ENCODE results near the gene POFUT1.
"Not testable (repeated sequence)": the region's sequence is repeated elsewhere in the genome, so short reads cannot be mapped to it uniquely, and the experiment has no call there.

POFUT1 gene

DNA sequence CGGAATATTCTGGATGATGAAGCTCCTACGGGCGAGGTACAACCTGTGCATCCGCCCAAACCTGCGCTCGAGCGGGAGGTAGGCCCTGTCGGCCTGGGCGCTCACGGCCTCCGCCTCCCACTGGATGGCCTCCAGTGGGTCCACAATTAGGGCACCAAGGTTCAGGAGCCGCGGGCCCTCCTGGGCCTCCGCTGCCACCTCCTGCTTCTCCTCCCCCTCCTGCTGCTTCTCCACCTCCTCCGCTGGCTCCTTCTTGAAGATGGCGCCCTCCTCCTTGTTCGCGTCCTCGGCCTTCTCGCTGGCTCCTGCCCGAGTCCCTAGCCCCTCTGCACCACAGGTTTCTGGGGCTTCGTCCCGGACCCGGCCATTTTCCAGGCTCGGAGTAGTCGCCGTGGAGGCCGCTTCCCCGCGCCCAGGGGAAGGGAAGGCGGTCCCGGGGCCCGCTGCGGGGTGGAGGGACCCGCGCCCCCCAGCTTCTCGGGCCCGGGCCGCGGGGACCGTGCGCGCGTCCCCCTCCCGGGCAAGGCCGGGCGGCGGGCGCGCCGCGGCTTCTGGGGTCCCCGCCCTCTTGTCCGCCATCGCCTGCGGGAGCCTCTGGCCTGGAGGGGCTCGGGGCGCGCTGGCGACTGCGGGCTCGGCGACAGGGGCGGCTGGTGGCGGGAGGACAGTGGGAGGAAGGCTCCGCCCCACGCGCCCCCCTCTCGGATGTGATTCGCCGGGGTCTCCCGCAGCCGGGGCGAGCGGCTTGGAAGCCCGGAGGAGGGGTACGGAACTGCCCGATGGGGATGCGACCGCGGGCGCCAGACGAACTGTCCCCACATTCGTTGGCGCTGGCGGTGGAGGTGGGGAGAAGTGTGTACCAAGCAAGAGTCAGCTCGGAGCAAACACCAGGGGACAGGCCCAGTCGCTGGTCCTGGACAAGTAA, 17.7 kb upstream of the POFUT1 start:
- peak; percentile 59 for DNase-seq

DNA sequence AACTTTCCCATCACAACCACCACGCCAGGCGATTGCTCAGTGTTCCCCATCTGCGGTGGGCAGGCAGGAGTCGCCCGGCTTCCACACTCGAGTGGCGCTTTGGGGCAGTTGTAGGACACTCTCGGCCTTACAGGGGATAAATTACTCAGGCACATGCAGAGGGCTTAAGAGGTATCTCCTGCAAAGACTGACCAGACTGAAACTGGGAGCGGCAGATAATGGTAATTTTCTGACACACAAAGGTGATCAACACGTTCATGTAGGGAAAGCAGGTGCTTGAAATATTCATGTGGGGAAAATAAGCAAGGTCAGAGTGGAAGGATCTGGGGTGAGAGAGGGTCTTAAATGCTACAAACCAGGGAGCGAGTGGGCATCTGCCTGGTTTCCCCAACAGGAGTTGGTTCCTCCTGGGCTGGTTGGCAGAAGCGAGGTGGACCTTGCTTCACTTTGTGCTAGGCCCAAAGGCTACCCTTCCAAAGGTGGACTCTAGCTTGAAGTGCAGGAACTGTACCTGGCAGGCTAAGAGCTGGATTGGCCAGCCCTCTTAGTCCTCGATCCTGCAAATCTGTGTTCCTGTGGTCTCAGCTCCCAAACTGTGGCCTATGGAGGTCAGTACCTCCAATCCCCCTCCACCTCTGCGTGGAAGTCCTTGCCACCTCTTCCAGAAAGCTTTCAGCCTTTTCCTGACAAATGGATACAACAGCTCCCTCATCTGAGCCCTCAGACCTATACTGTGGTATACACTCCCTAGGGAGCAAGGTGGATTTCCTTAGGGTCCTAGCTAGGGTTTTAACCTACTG, 16.9 kb upstream of the POFUT1 start:
- DNase-seq = peak; percentile 11

DNA sequence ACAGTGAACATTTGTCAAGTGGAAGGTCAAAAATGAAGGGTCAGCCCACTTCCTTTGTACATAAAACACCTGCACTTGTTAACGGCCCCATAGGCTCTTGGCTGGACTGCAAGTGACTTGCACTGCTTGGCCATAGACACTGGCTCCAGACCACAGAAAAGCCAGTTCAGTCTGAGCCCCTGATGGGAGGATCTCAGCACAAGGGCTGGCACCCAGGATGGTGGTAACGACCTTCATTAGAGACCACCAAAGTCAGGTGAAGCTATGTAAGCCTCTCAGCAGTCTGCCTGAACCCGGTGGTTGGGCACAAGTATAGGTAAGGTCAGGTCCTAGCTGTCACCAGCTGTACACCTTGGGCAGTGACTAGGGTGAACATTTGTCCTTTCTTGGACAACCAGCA, 16.3 kb upstream of the POFUT1 start:
- no peak for DNase-seq

DNA sequence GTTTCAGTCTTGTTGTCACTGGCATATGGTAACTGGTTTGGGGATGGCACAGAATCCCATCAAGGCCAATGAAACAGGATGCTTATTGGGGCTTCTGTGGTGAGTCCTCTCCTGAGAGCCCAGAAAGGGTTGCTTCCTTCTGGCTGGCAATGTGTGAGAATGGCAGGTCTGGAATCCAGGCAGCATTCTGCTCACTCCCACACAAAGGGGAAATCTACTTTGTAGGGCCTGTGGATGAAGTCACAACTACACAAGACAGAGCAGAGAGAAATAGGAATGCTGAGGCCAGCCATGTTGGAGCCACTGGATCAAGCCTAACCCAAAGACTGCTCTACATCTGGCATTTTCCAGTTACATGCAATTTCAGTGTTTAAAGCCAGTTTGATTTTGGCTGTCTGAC, 15.8 kb upstream of the POFUT1 start:
- no peak for DNase-seq

DNA sequence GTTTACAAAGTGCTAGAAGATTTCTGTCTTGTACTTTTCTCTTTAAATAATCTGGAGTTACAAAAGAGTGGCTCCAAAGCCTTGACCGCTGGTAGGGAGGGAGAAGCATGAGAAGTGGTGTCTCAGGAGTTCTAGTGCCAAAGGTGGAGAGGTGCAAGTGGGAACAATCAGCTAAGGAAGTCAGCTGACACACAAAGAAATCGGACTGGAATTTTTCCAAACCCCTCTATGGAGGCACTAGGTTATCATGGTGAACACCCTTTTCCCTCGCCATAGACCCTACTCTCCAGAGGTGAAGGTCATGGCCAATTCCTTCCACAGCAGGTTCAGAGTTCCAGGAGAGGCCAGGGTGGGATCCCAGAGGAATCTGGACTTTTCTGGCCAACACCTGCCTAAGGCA, 15.0 kb upstream of the POFUT1 start:
- no peak for DNase-seq

DNA sequence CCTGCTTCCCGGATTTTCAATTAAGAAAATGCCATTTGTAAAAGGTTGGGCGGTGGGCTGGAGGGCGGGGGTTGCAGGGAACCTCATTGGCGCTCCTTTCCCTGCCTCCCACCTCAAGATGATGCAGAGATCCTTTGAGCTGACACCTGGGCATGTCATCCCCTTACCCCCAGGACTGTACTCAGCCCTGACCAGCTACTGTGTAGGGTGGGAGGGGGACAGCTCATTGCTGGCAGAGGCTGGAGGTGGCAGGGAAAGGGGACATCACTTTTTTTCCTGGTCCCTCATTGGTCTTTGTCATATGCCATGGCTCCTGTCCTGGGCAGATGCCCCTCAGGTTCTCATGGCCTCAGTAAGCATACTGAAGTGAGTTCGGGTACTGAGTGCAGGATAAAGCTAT, 14.3 kb upstream of the POFUT1 start:
- not testable (repeated sequence) for DNase-seq

DNA sequence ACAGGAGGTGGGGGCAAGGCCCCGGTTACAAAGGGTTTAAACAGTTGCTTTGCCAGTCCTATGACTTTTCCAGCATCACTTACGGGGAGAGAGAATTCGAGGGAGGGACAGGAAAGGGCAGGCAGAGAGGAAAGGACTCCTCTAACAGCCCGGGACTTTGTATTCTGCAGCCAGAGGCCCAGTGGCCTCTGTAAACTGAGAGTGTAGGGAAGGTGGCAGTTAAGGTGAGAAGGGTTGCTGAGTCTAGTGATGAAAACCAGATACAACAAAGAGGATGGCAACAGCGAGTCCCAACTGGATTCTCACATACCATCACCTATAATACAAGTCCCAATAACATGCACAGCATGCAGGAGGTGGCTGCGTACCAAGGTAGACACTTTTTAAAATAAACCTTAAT, 13.7 kb upstream of the POFUT1 start:
- no peak for DNase-seq

DNA sequence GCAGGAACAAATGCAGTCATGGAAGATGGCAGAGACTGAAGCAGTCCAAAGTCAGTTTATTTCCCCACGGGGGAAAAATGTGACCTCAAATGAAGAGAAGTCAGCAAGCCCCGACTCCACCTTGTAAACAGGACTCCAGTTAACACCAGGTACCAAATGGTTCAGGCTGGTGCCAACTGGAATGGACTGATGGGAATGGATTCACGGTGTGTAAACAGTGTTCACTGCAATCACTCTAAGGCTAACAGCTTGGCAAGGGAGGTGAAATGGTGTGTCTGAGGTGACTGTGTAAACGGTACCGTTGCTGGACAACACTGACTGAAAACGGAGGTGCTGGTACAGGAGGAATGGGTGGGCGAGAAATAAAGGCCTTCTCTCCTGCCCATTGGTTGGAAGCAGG, 12.1 kb upstream of the POFUT1 start:
- no peak for DNase-seq

DNA sequence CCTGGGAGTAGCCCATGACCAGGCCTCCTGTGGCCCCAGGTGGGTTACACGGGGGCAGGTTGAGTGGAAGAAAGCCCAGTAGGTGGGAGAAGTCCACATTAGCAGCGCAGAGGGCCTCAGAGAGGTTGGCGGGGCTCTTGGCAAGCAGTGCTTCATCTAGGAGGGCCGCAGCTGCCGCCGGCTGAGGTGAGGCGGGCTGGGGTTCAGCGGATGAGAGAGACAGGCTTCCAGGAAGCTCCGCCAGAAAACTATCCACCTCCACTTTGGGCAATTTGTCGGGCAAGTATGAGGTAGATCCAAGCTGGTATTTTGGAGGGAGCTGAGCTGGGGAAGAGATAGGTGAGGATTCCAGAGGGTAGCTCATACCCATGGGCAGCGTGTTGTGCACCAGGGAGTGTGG, 11.1 kb upstream of the POFUT1 start:
- DNase-seq = not testable (repeated sequence)

DNA sequence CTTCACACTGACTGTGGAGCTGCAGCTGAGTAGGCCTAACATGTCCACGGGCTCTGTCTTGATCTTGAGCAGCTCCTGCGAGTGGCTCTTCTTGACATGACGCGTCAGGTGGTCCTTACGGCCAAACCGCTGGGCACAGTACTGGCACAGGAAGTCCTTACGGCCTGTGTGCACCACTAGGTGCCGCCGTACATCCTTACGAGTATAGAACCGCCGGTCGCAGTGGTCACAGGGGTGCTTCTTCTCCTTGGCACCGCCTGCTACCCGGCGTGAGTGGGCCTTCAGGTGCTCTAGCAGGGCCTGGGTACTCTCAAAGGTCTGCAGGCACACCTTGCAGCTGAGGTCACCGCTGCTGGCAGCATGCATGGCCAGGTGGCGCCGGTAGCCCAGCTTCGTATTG, 10.5 kb upstream of the POFUT1 start:
- not testable (repeated sequence) for DNase-seq

DNA sequence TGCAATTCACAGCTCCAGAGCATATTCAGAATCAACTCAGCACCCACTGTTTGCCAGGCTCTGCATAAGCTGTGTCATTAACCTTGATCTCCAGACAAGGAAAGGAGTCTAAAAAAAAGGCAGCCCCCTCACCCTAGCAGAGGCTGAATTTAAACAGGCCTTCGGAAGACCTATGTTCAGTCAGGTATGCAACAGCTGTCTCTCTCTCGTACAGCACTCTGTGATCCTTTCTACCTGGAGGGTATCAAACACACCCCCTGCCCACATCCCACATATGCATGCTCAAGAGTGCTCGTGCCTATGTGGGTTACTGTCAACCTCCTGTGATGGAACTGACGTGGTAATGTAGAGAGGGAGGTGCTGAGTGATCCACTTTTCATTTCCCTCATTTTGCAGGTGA, 8.7 kb upstream of the POFUT1 start:
- DNase-seq = no peak

DNA sequence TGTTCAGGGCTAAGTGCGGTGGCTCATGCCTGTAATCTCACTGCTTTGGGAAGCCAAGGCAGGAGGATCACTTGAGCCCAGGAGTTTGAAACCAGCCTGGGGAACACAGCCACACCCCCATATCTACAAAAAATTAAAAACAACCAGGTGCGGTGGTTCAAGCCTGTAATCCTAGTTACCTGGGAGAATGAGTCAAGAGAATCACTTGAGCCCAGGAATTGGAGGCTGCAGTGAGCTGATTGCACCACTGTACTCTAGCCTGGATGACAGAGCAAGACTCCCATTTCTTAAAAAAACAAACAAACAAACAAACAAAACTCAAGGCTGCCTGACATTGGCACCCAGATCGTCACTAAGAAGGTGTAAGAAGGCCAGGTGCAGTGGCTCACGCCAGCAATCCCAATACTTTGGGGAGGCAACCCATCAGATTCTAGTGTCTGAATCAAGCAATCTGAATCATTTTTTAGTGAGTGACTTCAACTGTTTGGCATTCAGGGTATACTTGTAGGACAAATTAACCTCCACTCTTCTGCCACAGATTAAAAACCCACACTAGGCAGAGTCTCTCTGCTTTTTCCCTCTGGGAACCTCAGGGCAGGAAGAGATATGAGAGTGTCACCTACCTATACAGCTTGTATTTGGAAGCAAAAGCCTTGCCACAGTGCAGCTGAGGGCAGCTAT, 6.2 kb upstream of the POFUT1 start:
- no peak for DNase-seq

DNA sequence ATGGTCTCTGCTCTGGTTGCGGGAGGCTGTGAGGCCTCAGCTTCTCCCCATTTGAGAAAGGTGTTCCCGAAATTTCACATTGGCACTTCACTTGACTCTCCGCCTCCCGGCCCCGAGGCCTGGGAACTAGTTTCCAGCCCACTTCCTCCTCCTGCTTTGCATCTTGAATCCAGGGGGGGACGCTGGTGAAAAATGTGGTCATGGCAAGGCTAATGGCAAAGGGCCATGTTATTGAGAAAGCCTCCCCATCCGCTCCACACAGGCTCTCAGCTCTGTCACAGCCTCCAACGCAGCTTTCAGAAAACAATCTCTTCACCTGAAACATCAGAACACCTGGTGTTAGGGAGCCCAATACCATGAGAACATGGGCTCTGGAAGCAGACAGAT, 5.7 kb upstream of the POFUT1 start:
- no peak for DNase-seq

DNA sequence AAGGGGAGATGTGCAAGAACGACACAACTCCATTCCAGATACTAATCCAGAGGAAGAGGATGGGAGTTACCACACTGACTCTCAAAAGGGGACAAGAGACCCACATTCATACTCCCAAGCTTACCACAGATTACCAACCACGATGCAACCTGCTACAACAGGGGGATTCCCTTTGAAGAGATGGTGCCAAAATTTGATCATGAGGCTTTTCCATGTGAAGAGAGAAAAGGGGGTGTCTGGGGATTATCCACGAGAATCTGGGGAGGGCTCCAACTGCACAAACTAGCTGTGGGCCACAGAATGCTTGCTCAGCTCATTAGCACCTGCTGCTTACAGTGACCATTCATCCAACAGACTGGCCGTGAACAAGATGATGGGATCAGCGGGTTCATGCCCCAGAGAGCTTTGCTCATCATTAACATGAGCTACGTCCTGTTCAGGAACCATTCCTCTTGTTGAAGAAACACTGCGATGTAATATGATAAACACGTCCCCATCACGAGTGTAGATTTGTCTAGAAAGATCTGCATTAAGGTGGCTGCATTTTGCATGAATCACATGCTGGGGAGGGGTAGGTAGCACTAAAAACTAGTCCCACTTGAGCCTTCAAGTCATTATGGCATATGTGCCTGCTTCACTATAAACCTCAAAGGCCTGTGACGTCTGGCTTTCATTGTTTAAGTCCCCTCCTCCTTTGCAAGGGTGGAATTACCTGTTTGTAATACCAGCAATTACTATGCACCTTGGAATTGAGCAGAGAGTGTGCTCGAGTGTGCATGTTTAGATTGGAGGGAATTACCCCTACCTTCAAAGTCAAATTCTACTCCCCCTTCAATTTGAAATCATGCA, 4.1 kb upstream of the POFUT1 start:
- no peak for DNase-seq

DNA sequence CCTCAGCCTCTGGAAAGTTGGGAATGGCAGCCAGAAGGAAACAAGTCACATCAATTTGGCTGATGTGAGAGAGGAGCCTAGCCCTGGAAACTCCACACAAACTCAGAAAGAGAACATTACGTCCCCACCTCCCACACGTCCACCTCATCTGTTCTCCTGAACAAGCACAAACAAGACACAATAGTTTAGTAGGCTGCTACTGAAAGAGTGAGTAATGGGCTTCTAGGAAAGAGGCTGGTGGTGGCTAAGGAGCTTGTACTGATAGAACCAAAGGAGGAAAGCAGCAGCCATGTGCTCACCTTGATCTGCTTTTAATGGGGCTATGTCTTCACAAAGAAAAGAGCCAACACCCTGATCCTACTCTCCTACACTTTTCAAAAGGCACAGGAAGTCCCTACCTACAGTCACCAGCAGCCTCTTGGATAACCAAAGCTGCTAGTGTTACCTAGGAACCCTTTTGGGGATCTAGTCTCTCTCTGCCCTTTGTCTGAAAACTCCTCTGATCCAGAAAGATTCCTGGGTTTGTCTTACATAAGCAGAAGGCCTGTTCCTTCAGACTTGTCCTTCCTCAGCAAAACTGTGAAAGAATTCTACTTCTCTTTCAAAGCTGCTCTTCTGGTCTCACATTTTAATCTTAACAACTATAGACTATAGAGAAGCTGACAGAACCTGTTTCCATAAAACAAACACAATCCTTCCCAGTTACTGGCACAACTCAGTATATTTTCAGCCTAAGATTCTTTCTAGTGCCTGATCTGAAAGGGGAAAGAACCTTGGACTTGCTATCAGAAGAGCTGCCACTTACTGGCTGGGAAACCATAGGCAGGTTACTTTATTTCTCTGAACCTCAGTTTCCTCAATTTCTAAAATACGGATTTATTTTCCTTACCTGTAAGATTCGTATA, 3.2 kb upstream of the POFUT1 start:
- no peak for DNase-seq

DNA sequence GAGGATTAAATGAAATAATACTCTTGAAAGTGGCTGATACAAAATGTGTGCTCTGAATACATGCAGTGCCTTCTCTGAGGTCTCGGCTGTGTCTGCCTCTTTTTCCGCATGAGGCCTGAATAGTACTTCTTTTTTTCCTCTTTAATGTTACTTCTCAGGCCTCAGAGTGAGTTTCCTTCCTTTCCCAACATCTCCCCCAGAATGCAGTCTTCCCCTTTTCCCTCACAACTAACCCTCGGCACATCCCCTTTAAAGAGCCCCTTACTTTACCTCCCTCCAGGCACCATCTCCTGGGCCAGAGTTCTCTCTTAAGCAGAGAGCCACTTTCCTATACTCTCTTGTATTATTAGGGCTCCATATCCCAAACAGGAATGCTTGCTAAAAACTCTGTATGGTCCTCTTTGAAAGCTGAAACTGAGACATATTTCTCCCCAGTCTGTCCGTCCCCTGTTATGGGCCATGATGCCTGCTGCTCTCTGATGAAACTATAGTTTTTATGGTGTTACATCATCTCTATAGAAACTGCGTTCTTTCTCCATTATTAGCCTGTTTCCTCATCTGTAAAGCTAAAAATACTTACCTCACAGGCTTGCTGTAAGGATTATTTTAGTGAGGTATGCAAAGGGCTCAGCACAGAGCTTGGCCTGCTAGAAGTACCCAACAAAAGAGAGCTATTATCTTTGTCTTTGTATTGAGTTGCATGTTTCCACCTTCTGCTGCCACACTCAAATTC, 2.4 kb upstream of the POFUT1 start:
- DNase-seq = no peak

DNA sequence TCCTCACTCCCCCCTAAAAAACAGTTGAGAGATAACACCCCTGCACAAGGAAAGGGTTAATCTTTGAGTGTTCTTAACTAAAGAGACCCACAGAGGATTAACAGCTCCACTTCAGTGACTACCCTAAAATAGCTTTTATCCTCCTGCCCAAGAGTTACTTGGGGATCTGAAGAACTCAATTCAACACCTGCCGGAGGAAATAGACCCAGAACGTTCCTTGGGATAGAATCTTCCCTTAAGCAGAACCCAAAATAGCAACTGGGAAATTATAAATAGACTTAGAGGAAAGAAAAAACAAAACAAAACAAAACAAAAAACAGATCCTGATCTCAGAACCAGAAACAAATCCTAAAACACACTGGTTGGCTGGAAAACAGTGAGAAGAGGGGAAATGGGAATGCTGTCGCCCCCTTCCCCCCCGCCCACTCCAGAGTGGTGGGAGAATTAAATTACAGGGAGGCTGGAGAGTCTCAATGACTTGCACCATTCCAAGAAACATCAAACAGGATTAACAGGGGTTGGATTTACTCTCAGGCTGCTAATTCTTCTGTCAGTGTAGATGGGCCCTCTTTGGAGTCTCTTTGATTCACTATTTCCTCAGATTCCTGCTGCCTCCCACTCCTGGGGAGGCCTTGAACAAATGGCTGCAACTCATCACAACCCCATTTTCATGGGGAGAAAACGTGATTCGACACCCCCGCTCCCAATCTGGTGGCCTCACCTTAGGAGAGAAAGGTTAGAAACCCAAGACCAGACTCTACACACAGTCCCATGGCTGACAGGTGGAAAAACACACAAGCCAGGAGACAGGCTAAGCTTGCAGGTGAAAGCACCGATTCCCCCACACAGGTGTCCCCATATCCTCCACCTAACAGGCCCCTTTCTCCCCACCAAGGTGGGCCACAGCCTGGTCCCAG, 1.6 kb upstream of the POFUT1 start:
- no peak for DNase-seq

DNA sequence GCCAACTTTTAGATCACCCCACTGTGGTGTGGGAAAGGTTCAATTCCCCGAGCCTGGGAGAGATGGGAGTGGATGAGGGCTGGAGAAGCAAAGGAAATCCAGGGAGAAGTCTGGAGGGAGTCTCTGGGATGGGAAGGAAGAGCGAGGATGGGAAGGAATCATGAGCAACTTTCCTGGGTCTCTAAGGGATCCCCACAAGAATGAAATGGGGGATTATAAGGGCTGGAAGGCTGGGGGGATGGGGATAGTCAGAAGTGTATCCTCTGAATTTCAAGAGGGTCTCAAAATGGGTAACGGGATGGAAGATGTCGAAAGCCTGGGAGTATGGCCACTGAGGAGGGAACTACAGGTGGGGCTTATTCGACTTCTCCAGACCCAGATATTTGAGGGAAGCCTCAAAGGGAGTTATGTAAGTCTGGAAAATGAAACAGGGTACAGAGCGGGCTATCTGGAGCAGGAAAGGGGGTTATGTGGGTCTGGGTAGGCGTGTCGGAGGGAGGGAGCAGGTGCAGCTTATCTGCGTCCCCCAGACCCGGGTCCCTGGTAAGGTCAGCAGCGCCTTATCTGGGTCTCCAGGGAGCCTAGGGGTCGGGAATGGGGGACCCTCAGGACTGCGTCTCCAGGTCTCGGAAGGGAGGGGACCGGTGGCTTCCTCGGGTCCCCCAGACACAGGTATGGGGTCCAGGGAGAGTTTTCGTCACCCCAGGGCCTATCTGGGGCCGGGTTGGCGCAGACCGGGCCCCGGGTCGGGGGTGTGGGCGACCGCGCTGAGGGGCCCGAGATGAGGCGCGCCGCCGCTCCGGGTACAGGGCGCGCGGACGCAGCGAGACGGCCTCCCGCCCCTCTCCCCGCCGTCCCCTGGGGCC, 687 bp upstream of the POFUT1 start:
- no peak for DNase-seq

Data from NCI-H1105 (cell line).